Amygdala (tissue), 56 donors: ENCODE results near the gene OR10AD1.
A peak's percentile ranks its signal among the peaks of the same experiment; 100 is the strongest.

ENCODE experiments used
- DNase-seq, 56 donors: peaks; one replicate each; lab custom pipeline; 2025; lab: John Stamatoyannopoulos, UW

The OR10AD1 gene

DNA sequence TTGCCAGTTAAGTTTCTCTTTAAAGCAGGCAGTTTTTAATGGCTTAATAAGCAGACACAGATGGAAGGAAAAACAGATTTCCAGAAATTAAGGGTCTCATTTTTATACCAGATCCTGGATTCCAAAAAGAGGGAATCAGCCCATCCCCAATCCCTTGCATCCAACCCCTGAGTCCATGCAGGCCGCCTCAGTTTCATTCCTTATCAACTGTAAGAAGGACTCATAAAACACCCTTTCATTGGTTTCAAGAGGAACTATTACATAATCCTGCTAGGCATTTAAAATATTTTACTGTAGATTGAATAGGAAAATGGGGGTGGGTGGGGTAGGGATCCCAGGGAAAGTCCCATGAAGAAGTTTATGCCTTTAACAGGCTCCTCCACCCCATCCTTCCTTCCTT lies 10.2 kb downstream of the OR10AD1 start:
- no peak for DNase-seq

DNA sequence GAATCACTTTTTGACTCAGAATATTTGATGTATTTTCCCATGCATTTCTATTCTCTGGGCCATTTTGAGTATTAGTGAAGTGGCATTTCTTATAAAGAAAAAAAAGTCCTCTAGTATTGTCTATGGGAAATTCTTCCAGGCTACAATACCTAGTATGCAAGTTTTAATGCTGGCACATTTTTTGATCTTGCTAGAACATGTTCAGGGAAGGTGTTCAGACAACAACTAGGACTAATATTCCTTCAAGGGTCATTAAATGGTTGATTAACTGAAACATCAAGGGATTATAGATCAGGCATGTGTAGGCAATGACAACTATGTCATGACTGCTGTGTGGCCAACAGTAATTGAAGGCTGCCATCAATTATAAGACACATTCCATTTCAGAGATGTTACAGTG lies 12.0 kb downstream of the OR10AD1 start:
- DNase-seq: no peak

- peak in 44 of 56 donors; percentile 9 to 91 (median 41) for DNase-seq
Measured at GRCh38 chr12:48189331-48190125, 13.6 kb downstream of the OR10AD1 start.

DNA sequence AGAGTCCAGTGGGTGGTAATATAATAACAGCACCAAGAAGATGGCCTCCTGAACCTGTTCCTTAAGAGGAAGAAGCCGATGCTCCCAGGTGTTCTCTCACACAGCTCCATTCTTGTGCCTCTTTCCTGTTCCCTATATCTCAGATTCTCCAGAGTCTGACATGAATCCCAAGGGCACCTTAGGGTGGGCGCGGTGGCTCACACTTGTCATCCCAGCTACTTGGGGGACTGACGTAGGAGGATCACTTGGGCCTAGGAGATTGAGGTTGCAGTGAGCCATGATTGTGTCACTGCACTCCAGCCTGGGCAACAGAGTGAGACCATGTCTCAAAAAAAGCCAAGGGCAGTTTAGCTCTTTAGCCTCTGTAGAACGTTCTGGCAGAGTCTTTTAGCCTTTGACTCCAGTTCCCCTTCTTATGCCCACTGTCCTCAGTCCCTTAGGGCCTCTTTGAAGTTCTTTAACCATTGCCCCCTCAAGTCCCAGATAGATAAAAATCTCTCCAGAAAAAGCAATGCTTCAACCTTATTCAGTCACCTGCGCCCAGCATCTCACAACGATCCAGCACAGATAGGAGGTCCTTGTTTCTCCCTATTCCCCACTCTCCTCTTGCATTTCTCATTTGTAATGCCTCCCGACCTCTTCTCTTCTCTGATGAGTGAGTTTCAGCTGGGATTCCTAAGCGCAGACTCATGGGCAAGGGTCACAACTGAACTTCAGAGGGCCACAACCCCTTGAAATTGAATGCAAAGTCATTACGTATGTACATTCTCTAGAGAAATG lies 15.0 kb downstream of the OR10AD1 start:
- DNase-seq: no peak

DNA sequence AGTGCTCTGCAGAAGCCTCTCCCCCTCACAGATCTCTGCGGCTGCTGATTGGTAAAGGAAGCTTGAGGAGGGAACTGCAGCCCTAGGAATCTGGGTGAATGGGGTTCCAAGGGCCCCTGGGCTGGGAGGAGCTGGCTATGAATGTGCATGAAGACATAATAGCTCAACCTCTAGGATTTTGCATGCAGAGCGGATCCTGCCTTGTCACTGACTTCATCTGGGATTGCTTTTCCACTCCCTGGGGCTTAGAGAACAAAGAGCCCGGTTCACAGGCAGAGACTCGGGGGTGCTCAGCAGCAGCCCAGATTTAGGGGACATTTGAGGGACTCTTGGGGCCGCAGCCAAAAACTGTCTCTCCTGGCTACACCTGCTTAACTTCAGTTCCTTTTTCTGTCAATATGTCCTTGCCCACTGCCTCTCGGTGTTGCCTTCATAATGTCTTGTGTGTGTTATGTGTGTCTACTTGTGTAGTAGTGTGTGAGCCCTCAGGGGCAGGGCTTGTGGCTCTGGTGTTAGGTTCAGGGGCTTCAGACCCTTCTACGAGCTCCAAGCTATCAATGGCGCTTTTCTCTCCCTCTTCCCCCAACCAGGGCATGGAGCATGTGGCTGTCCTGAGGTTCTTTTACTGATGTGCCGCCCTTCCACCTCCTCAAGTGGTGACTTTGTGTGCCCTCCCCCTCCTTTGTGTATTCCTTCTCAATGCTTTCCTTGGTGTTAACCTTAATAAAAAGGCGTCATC lies 17.7 kb downstream of the OR10AD1 start:
- peak in 22 of 56 donors; percentile 11 to 47 (median 20) for DNase-seq

- peak in 4 of 56 donors; percentile 4 to 32 (median 19) for DNase-seq
Measured at GRCh38 chr12:48184549-48184922, 18.6 kb downstream of the OR10AD1 start.

GRCh38 chr12:48183876-48184548 lies 19.1 kb downstream of the OR10AD1 start:
- peak in 4 of 56 donors; percentile 32 to 59 (median 40) for DNase-seq

- peak in 53 of 56 donors; percentile 27 to 88 (median 71) for DNase-seq
Measured at GRCh38 chr12:48183091-48183875, 19.8 kb downstream of the OR10AD1 start, which contains the start of gene CCDC184. CCDC184 (plus strand) TSS chr12:48183644; CDS start chr12:48184123, 479 bp downstream.

DNA sequence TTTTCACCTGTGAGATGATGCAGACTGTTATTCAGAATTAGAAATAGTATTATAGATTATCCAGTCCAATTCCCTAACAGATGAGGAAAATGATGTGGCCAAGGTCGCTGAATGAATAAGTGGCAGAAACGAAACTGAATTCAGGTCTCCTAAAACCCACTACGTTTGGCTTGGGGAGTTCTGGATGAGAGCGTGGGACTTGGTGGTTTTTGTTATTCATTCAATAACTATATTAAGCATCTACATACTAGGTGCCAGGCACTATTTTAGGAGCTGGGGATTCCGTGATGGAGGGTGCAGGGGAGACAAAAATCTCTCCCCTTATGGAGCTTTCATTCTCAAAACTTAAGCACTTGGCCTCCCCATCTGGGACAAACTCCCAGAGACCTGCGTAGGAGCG lies 20.5 kb downstream of the OR10AD1 start:
- no peak for DNase-seq

DNA sequence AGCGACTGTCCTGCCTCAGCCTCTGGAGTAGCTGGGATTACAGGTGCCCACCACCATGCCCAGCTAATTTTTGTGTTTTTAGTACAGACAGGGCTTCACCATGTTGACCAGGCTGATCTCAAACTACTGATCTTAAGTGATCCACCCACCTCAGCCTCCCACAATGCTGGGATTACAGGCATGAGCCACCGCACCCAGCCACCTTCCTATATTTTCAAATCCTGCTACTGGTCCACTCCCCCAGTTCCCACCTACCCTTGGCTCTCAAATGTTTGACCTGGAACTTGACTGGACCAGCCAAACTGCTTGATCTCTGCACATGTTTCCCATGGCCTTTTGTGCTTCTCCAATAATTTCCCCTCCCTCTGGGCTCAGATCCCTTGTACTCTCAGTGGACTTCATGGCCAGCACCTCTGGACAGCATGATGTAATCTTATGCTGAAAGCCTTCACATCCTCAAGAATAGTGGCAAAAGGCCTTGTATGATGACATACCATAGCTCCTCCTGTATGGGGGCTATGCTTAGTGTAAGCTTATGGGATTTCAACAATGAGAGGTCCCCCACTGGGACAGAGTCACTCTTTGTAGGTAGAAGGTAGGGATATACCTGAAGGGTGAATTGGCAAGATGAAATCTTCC lies 22.1 kb downstream of the OR10AD1 start:
- no peak for DNase-seq

- no peak for DNase-seq
Measured at GRCh38 chr12:48180424-48180823, 22.7 kb downstream of the OR10AD1 start.

GRCh38 chr12:48179466-48179865 lies 23.6 kb downstream of the OR10AD1 start:
- no peak for DNase-seq

DNA sequence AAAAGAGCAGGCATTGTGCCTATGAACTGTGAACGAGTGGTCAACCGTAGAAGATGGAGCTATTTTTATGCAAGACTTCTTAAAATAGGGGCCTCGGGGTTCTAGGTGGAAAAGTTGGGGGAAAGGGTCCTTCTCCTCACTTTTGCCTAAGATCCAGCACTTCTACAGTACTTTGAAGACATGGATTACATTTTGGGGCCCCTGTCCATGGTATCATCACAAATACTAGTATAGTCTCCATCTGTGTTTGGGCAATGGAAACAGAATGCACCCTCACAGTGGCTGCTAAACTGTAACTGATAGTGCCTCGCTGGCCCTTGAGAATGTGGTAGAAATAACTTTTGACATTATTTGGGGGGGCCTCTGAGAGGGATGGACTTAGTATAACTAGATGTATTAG lies 25.1 kb downstream of the OR10AD1 start:
- DNase-seq: no peak

- no peak for DNase-seq
Measured at GRCh38 chr12:48176417-48176751, 26.7 kb downstream of the OR10AD1 start.

DNA sequence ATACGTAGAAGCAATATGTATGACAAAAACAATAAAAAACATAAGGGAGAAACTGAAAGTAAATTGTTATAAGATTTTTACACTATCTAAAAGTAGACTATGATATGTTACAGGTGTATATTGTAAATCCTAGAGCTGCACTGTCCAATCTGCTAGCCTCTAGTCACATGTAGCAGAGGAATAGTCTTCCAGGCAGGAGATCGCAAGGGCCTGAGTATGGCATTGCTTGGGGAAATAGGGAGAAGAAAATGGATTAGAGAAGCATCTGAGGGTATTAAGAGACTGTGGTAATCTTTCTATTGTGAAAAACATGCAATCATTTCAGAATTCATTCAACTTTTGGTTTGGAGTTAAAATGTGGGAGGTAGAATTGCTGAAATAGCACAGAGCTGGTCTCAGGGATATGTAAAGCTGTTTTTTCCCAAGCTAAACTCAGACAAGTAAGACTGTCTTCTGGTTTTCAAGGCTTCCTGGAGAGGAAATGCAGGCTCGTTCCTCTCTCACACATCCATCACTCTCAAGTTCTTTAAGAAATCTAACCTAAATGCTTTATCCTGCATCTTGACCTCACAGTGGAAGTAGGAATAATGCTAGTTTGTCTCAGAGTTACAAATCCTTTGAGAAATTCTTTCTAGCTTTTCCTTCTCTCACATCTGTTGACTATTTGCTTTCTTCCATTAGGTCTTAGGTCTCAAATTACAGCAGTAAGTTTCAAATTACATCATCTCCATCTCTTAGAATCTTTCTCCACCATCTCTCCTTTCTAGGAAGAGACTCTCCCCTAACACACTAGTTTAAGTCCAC lies 27.3 kb downstream of the OR10AD1 start:
- DNase-seq: no peak

GRCh38 chr12:48169011-48169410 lies 34.1 kb downstream of the OR10AD1 start:
- DNase-seq: no peak

- no peak for DNase-seq
Measured at GRCh38 chr12:48165089-48165981, 37.8 kb downstream of the OR10AD1 start.
